Measurements from ENCODE around the gene ACOT8.

ACOT8 gene

GRCh38 chr20:45813489-45813888, 43.7 kb downstream of the ACOT8 start:
- TF ChIP-seq CTCF (IDR thresholded peaks at IDR 0.05; ENCODE audit: insufficient read depth, low read length) (no peak), REST (IDR thresholded peaks at IDR 0.05; ENCODE audit: insufficient replicate concordance, low read depth) (no peak), GABPA (IDR thresholded peaks at IDR 0.05; ENCODE audit: low read depth) (no peak), SPI1 (IDR thresholded peaks at IDR 0.05; ENCODE audit: borderline replicate concordance, low read depth) (no peak)
- Histone ChIP-seq H3K27me3 (ENCODE audit: insufficient read depth, poor library complexity, severe bottlenecking) (no peaks in the 10 kb centered on the region), H3K4me3 (replicated peaks; ENCODE audit: insufficient read depth, low read length) (peak overlapping the region; percentile 79), H3K27ac (replicated peaks) (peak overlapping the region; percentile 84; the same call in 1 of the 2 replicates)
- DNase-seq (ENCODE audit: low read depth in 1 of 2, low spot score in 1 of 2) = no peak

- Histone ChIP-seq H3K27ac (replicated peaks) (peak overlapping the region; percentile 84), H3K4me3 (replicated peaks; ENCODE audit: insufficient read depth, low read length) (peak overlapping the region; percentile 79), H3K27me3 (ENCODE audit: insufficient read depth, poor library complexity, severe bottlenecking) (no peaks in the 10 kb centered on the region)
- TF ChIP-seq GABPA (IDR thresholded peaks at IDR 0.05; ENCODE audit: low read depth) = no peak
- TF ChIP-seq REST (IDR thresholded peaks at IDR 0.05; ENCODE audit: insufficient replicate concordance, low read depth) = no peak
- no peak for TF ChIP-seq SPI1 (IDR thresholded peaks at IDR 0.05; ENCODE audit: borderline replicate concordance, low read depth)
- no peak for TF ChIP-seq POLR2AphosphoS5 (IDR thresholded peaks at IDR 0.05; ENCODE audit: low read depth)
- TF ChIP-seq CTCF (IDR thresholded peaks at IDR 0.05; ENCODE audit: insufficient read depth, low read length) = no peak
- no peak for DNase-seq (ENCODE audit: low read depth in 1 of 2, low spot score in 1 of 2)
Observed at GRCh38 chr20:45813006-45813340, 44.2 kb downstream of the ACOT8 start.

- peak; percentile 96 to 98 for DNase-seq (ENCODE audit: low read depth in 1 of 2, low spot score in 1 of 2)
- H3K4me3 ChIP-seq (replicated peaks; ENCODE audit: insufficient read depth, low read length) = peak within 1 kb of the TSS; percentile 79
- H3K27me3 ChIP-seq (ENCODE audit: insufficient read depth, poor library complexity, severe bottlenecking) = no peaks in the 10 kb centered on the region
- TF ChIP-seq REST (IDR thresholded peaks at IDR 0.05; ENCODE audit: insufficient replicate concordance, low read depth) (no peak), POLR2AphosphoS5 (IDR thresholded peaks at IDR 0.05; ENCODE audit: low read depth) (peak; percentile 46; the same call in 1 of the 2 replicates)
- H3K27ac ChIP-seq (replicated peaks) = peak within 1 kb of the TSS; percentile 84
Observed at GRCh38 chr20:45812157-45813005, 44.8 kb downstream of the ACOT8 start, which contains the start of gene UBE2C. UBE2C (plus strand) TSS chr20:45812644; CDS start chr20:45812696, 52 bp downstream.

All from HL-60 (cell line).